Ovary (tissue), 3 donors: ENCODE data around the gene GTF3C6.

ENCODE experiments used
- CTCF ChIP-seq, 3 donors: fragments of 450-650 bp in 2 of 3; fragments of 200-600 bp in 1 of 3; IDR thresholded peaks; one replicate each; pipeline versions ENCODE4 v1.5.1 to v1.8.0; 2016 to 2022; ENCODE audit warnings: antibody characterized with exemption in 3 of 3, mild to moderate bottlenecking in 1 of 3
- EP300 ChIP-seq: sonication (generic); formaldehyde crosslinking; IDR thresholded peaks from one replicate; pipeline ENCODE4 v1.6.1; 2017; ENCODE audit warnings: antibody characterized with exemption
- POLR2A ChIP-seq: fragments of 450-650 bp; IDR thresholded peaks from one replicate; pipeline ENCODE4 v1.6.1; 2017; ENCODE audit warnings: antibody characterized with exemption, mild to moderate bottlenecking, moderate library complexity
- donor health status: DM: no; HTN: no; CAD: no.

GRCh38 chr6:111012143-111012452 lies 53.6 kb downstream of the GTF3C6 start:
- TF ChIP-seq CTCF (IDR thresholded peaks at IDR 0.05) (no peak), POLR2A (no peak), EP300 (no peak)
